ENCODE results near the gene ADCK2. TPM values are rescaled to one million over a fixed set of nuclear protein-coding genes. Genes with fewer than 3 reads are reported as not detected.

Gene ADCK2
- total RNA-seq, 3 donors from 2014 or later (not counting 1 experiment from before 2014, with no cell fraction given), result 12.6 to 20.7 (median 15.8) TPM

GRCh38 chr7:140635345-140635744 is 37.4 kb upstream of the ADCK2 start:
- peaks cover 25% of the 10 kb centered on the region for H3K27me3 ChIP-seq (ENCODE audit: control insufficient read depth, insufficient read depth, low read length)
- DNase-seq (no peak), ATAC-seq (no peak)
- peaks cover 10% of the 10 kb centered on the region for H3K4me1 ChIP-seq (ENCODE audit: control insufficient read depth, insufficient read depth, low read length)
- TF ChIP-seq CTCF (IDR thresholded peaks at IDR 0.05), result no peak
- no peaks in the 10 kb centered on the region for H3K36me3 Mint-ChIP-seq
- no peak overlapping the region for H3K27ac ChIP-seq (ENCODE audit: low read length)
- no peaks in the 10 kb centered on the region for H3K9me3 Mint-ChIP-seq
- H3K36me3 ChIP-seq (ENCODE audit: control insufficient read depth, insufficient read depth, low read length), result no peaks in the 10 kb centered on the region
- H3K4me3 ChIP-seq (ENCODE audit: low read length), result no peak overlapping the region
- no peak overlapping the region for H3K27ac Mint-ChIP-seq
- H3K4me1 Mint-ChIP-seq, result peaks cover 9 to 11% of the 10 kb centered on the region in 2 donors
- H3K9me3 ChIP-seq (ENCODE audit: control insufficient read depth, insufficient read depth, low read length), result no peaks in the 10 kb centered on the region
- 76% methylated on average over 5 of the region's 5 CpGs for WGBS (ENCODE audit: insufficient coverage)
- intact Hi-C loops (cut with micrococcal nuclease), result no loop called here
- H3K27me3 Mint-ChIP-seq (ENCODE audit: low read depth in 2 of 2), result peaks cover 35 to 40% of the 10 kb centered on the region in 2 donors
- no peak overlapping the region for H3K4me3 Mint-ChIP-seq

- Mint-ChIP-seq H3K27ac (no peak overlapping the region), H3K9me3 (no peaks in the 10 kb centered on the region), H3K36me3 (no peaks in the 10 kb centered on the region), H3K27me3 (ENCODE audit: low read depth in 2 of 2) (peaks cover 35 to 40% of the 10 kb centered on the region in 2 donors), H3K4me3 (no peak overlapping the region), H3K4me1 (peaks cover 9 to 11% of the 10 kb centered on the region in 2 donors)
- intact Hi-C loops (cut with micrococcal nuclease), result no loop called here
- Histone ChIP-seq H3K4me1 (ENCODE audit: control insufficient read depth, insufficient read depth, low read length) (peaks cover 11% of the 10 kb centered on the region), H3K27me3 (ENCODE audit: control insufficient read depth, insufficient read depth, low read length) (peaks cover 25% of the 10 kb centered on the region), H3K4me3 (ENCODE audit: low read length) (no peak overlapping the region), H3K27ac (ENCODE audit: low read length) (no peak overlapping the region), H3K36me3 (ENCODE audit: control insufficient read depth, insufficient read depth, low read length) (no peaks in the 10 kb centered on the region), H3K9me3 (ENCODE audit: control insufficient read depth, insufficient read depth, low read length) (no peaks in the 10 kb centered on the region)
- WGBS (ENCODE audit: insufficient coverage), result 87% methylated on average over 5 of the region's 5 CpGs
- DNase-seq (no peak), ATAC-seq (no peak)
- no peak for TF ChIP-seq CTCF (IDR thresholded peaks at IDR 0.05)
These were observed 36.9 kb upstream of the ADCK2 start for GRCh38 chr7:140635816-140636215.

GRCh38 chr7:140637400-140637799 is 35.3 kb upstream of the ADCK2 start:
- Histone ChIP-seq H3K4me3 (ENCODE audit: low read length) (no peak overlapping the region), H3K4me1 (ENCODE audit: control insufficient read depth, insufficient read depth, low read length) (peaks cover 17% of the 10 kb centered on the region), H3K9me3 (ENCODE audit: control insufficient read depth, insufficient read depth, low read length) (no peaks in the 10 kb centered on the region), H3K36me3 (ENCODE audit: control insufficient read depth, insufficient read depth, low read length) (no peaks in the 10 kb centered on the region), H3K27ac (ENCODE audit: low read length) (no peak overlapping the region), H3K27me3 (ENCODE audit: control insufficient read depth, insufficient read depth, low read length) (peaks cover 40% of the 10 kb centered on the region)
- no peaks in the 10 kb centered on the region for H3K9me3 Mint-ChIP-seq
- 77% methylated on average over 3 of the region's 3 CpGs for WGBS (ENCODE audit: insufficient coverage)
- ATAC-seq, result no peak
- H3K27me3 Mint-ChIP-seq (ENCODE audit: low read depth in 2 of 2), result peaks cover 44 to 51% of the 10 kb centered on the region in 2 donors
- H3K36me3 Mint-ChIP-seq, result no peaks in the 10 kb centered on the region
- no peak overlapping the region for H3K27ac Mint-ChIP-seq
- H3K4me1 Mint-ChIP-seq, result peaks cover 11 to 15% of the 10 kb centered on the region in 2 donors
- TF ChIP-seq CTCF (IDR thresholded peaks at IDR 0.05), result no peak
- intact Hi-C loops (cut with micrococcal nuclease), result no loop called here
- H3K4me3 Mint-ChIP-seq, result no peak overlapping the region
- DNase-seq, result no peak

GRCh38 chr7:140638173-140638791 is 34.5 kb upstream of the ADCK2 start:
- Histone ChIP-seq H3K4me3 (ENCODE audit: low read length) (no peak overlapping the region), H3K36me3 (ENCODE audit: control insufficient read depth, insufficient read depth, low read length) (no peaks in the 10 kb centered on the region), H3K4me1 (ENCODE audit: control insufficient read depth, insufficient read depth, low read length) (peaks cover 17% of the 10 kb centered on the region), H3K9me3 (ENCODE audit: control insufficient read depth, insufficient read depth, low read length) (no peaks in the 10 kb centered on the region), H3K27me3 (ENCODE audit: control insufficient read depth, insufficient read depth, low read length) (peaks cover 42% of the 10 kb centered on the region), H3K27ac (ENCODE audit: low read length) (no peak overlapping the region)
- no peaks in the 10 kb centered on the region for H3K36me3 Mint-ChIP-seq
- H3K27ac Mint-ChIP-seq, result no peak overlapping the region
- 91% methylated on average over 6 of the region's 6 CpGs for WGBS (ENCODE audit: insufficient coverage)
- H3K27me3 Mint-ChIP-seq (ENCODE audit: low read depth in 2 of 2), result peaks cover 44 to 50% of the 10 kb centered on the region in 2 donors
- ATAC-seq, result no peak
- H3K4me3 Mint-ChIP-seq, result no peak overlapping the region
- no peak for DNase-seq
- peaks cover 11 to 15% of the 10 kb centered on the region in 2 donors for H3K4me1 Mint-ChIP-seq
- H3K9me3 Mint-ChIP-seq, result no peaks in the 10 kb centered on the region
- no peak for TF ChIP-seq CTCF (IDR thresholded peaks at IDR 0.05)
- intact Hi-C loops (cut with micrococcal nuclease), result no loop called here
